Stimulated activated CD4-positive, alpha-beta T cell treated with anti-CD3 and anti-CD28 coated beads, Interleukin-1b, Interleukin-23, amount 100 ng/mL, for 48 hours (primary cell): ENCODE measurements around the gene HECTD2.
"Not testable (repeated sequence)": the region's sequence is repeated elsewhere in the genome, so short reads cannot be mapped to it uniquely, and the experiment has no call there.

Experiments
- DNase-seq: peaks from one replicate; pipeline ENCODE4 v3.0.0-alpha.2; 2020

The HECTD2 gene

GRCh38 chr10:91539930-91540329 lies 129.8 kb downstream of the HECTD2 start:
- no peak for DNase-seq

GRCh38 chr10:91540733-91541132 lies 130.6 kb downstream of the HECTD2 start:
- no peak for DNase-seq

GRCh38 chr10:91541481-91541880 lies 131.3 kb downstream of the HECTD2 start:
- DNase-seq, result no peak

- no peak for DNase-seq
These were observed 135.2 kb downstream of the HECTD2 start for GRCh38 chr10:91545384-91545783.

- DNase-seq, result no peak
These were observed 135.7 kb downstream of the HECTD2 start for GRCh38 chr10:91545838-91546237.

GRCh38 chr10:91549262-91549661 lies 139.1 kb downstream of the HECTD2 start:
- no peak for DNase-seq

- DNase-seq, result no peak
These were observed 139.9 kb downstream of the HECTD2 start for GRCh38 chr10:91550021-91550420.

GRCh38 chr10:91551856-91552255 lies 141.7 kb downstream of the HECTD2 start:
- no peak for DNase-seq

- no peak for DNase-seq
These were observed 142.3 kb downstream of the HECTD2 start for GRCh38 chr10:91552274-91553095.

GRCh38 chr10:91555455-91555854 lies 145.3 kb downstream of the HECTD2 start:
- DNase-seq, result no peak

GRCh38 chr10:91556691-91557566 lies 146.8 kb downstream of the HECTD2 start:
- DNase-seq, result no peak

GRCh38 chr10:91557651-91558111 lies 147.5 kb downstream of the HECTD2 start:
- DNase-seq, result no peak

GRCh38 chr10:91558473-91558872 lies 148.3 kb downstream of the HECTD2 start:
- DNase-seq, result no peak

GRCh38 chr10:91559169-91559568 lies 149.0 kb downstream of the HECTD2 start:
- no peak for DNase-seq

GRCh38 chr10:91559750-91560149 lies 149.6 kb downstream of the HECTD2 start:
- no peak for DNase-seq

GRCh38 chr10:91560827-91561226 lies 150.7 kb downstream of the HECTD2 start:
- not testable (repeated sequence) for DNase-seq

GRCh38 chr10:91562839-91563581 lies 152.9 kb downstream of the HECTD2 start:
- no peak for DNase-seq

GRCh38 chr10:91564026-91564425 lies 153.9 kb downstream of the HECTD2 start:
- no peak for DNase-seq
